ENCODE data around the gene PHACTR1. TPM values are rescaled to one million over a fixed set of nuclear protein-coding genes. Genes with fewer than 3 reads are reported as not detected.

Gene PHACTR1
- total and polyA plus RNA-seq, 12 donors = 0.77 to 16.0 (median 3.5) TPM

GRCh38 chr6:12987783-12988182 is 271.2 kb downstream of the PHACTR1 start:
- intact Hi-C loops (cut with DNase I) = no loop called here
- Histone ChIP-seq H3K9me3 (replicated peaks in 1 of 3) (no peaks in the 10 kb centered on the region), H3K36me3 (replicated peaks in 1 of 2) (no peaks in the 10 kb centered on the region), H3K27ac (no peak overlapping the region), H3K4me1 (replicated peaks in 1 of 2) (no peaks in the 10 kb centered on the region), H3K4me3 (no peak overlapping the region), H3K27me3 (no peaks in the 10 kb centered on the region)
- TF ChIP-seq POLR2A (IDR thresholded peaks at IDR 0.05) (no peak), CTCF (IDR thresholded peaks at IDR 0.05) (no peak)
- DNase-seq = no peak

- Histone ChIP-seq H3K27me3 (no peaks in the 10 kb centered on the region), H3K9me3 (replicated peaks in 1 of 3) (no peaks in the 10 kb centered on the region), H3K36me3 (replicated peaks in 1 of 2) (no peaks in the 10 kb centered on the region), H3K4me1 (replicated peaks in 1 of 2) (no peaks in the 10 kb centered on the region), H3K27ac (no peak overlapping the region), H3K4me3 (no peak overlapping the region)
- TF ChIP-seq POLR2A (IDR thresholded peaks at IDR 0.05) = no peak
- TF ChIP-seq CTCF (IDR thresholded peaks at IDR 0.05) = no peak
- intact Hi-C loops (cut with DNase I) = no loop called here
- DNase-seq = no peak
- WGBS, 4 donors = 75 to 88% (median 80%) methylated on average over 4 to 7 of the region's 7 CpGs
Observed at GRCh38 chr6:12990162-12990561, 273.6 kb downstream of the PHACTR1 start.

GRCh38 chr6:12991435-12991834 is 274.9 kb downstream of the PHACTR1 start:
- H3K27ac ChIP-seq = no peak overlapping the region
- no peak for TF ChIP-seq CTCF (IDR thresholded peaks at IDR 0.05)
- TF ChIP-seq POLR2A (IDR thresholded peaks at IDR 0.05) = no peak
- intact Hi-C loops (cut with DNase I) = no loop called here
- H3K36me3 ChIP-seq (replicated peaks in 1 of 2) = no peaks in the 10 kb centered on the region
- peaks cover 0 to 8% (median 0%) of the 10 kb centered on the region in 3 donors for H3K9me3 ChIP-seq (replicated peaks in 1 of 3)
- H3K27me3 ChIP-seq = no peaks in the 10 kb centered on the region
- H3K4me1 ChIP-seq (replicated peaks in 1 of 2) = no peaks in the 10 kb centered on the region
- DNase-seq = no peak
- WGBS, 4 donors = 83 to 91% (median 90%) methylated on average over 3 of the region's 3 CpGs
- H3K4me3 ChIP-seq = no peak overlapping the region

GRCh38 chr6:12992770-12993169 is 276.2 kb downstream of the PHACTR1 start:
- Histone ChIP-seq H3K4me1 (replicated peaks in 1 of 2) (no peaks in the 10 kb centered on the region), H3K27ac (no peak overlapping the region), H3K36me3 (replicated peaks in 1 of 2) (no peaks in the 10 kb centered on the region), H3K27me3 (no peaks in the 10 kb centered on the region), H3K4me3 (no peak overlapping the region), H3K9me3 (replicated peaks in 1 of 3) (peaks cover 0 to 8% (median 0%) of the 10 kb centered on the region in 3 donors)
- no peak for DNase-seq
- WGBS, 4 donors = 79 to 87% (median 81%) methylated on average over 7 of the region's 7 CpGs
- TF ChIP-seq CTCF (IDR thresholded peaks at IDR 0.05) (no peak), POLR2A (IDR thresholded peaks at IDR 0.05) (no peak)
- intact Hi-C loops (cut with DNase I) = no loop called here
